Lower leg skin (tissue), 3 donors: ENCODE measurements around the gene SSH3.

Experiments
- CTCF ChIP-seq, 3 donors: fragments of 450-650 bp; IDR thresholded peaks; one replicate each; pipeline ENCODE4 v1.5.1; 2016; ENCODE audit warnings: antibody characterized with exemption in 3 of 3, mild to moderate bottlenecking in 3 of 3, moderate library complexity in 2 of 3
- POLR2A ChIP-seq, 2 donors: fragments of 450-650 bp; IDR thresholded peaks; one replicate each; pipeline ENCODE4 v1.6.1; 2016 to 2017; ENCODE audit warnings: antibody characterized with exemption in 2 of 2, mild to moderate bottlenecking in 1 of 2, moderate library complexity in 1 of 2

GRCh38 chr11:67332081-67332691 lies 28.9 kb downstream of the SSH3 start:
- TF ChIP-seq CTCF (IDR thresholded peaks at IDR 0.05) = no peak
- TF ChIP-seq POLR2A (IDR thresholded peaks at IDR 0.05) = no peak
